GM12872 (cell line): ENCODE results near the gene GLT8D1.

Experiments
- CTCF ChIP-seq: IDR thresholded peaks from 3 replicates; pipeline ENCODE4 v1.5.1; 2011; ENCODE audit warnings: low read depth, mild to moderate bottlenecking, low read length, moderate library complexity; ENCODE audit not compliant: insufficient read depth

The GLT8D1 gene

GRCh38 chr3:52721002-52721729 lies 15.6 kb upstream of the GLT8D1 start:
- no peak for TF ChIP-seq CTCF

GRCh38 chr3:52719618-52720017 lies 14.0 kb upstream of the GLT8D1 start:
- no peak for TF ChIP-seq CTCF

- no peak for TF ChIP-seq CTCF
These were observed 10.2 kb upstream of the GLT8D1 start for GRCh38 chr3:52715714-52716305.

GRCh38 chr3:52714335-52715302 lies 9.0 kb upstream of the GLT8D1 start:
- no peak for TF ChIP-seq CTCF

- TF ChIP-seq CTCF = no peak
These were observed 7.0 kb upstream of the GLT8D1 start for GRCh38 chr3:52712291-52713212.

GRCh38 chr3:52710512-52710911 lies 4.9 kb upstream of the GLT8D1 start:
- TF ChIP-seq CTCF = no peak

- TF ChIP-seq CTCF = no peak
These were observed 2.0 kb upstream of the GLT8D1 start for GRCh38 chr3:52707585-52707984.
